ENCODE results near the gene IGSF9B.

- TF ChIP-seq CTCF (conservative IDR thresholded peaks at IDR 0.05): no peak
- TF ChIP-seq ZFX (IDR thresholded peaks at IDR 0.05): no peak
Observed at GRCh38 chr11:133982151-133982550, 25.4 kb upstream of the IGSF9B start.

Data from C4-2B (cell line).